Naive B cell (primary cell): ENCODE measurements around the gene NFE2L1. TPM values are rescaled to one million over a fixed set of nuclear protein-coding genes. Genes with fewer than 3 reads are reported as not detected.
"Not testable (repeated sequence)": the region's sequence is repeated elsewhere in the genome, so short reads cannot be mapped to it uniquely, and the experiment has no call there.

Experiments used
- ATAC-seq, 2 donors: fragments of 150-1000 bp; cut with Tn5 transposase; 2 replicates each; pipeline ENCODE4 v1.10.0; 2021; ENCODE audit warnings: low read depth in 2 of 2, mild to moderate bottlenecking in 2 of 2, moderate library complexity in 2 of 2
- DNase-seq: peaks from one replicate; pipeline ENCODE4 v3.0.0; 2022
- H3K27ac Mint-ChIP-seq, 6 donors: one replicate each; pipeline ENCODE4 v1.8.0; 2020 to 2022; ENCODE audit warnings: mild to moderate bottlenecking in 6 of 6, mixed read lengths in 6 of 6, moderate library complexity in 5 of 6, inconsistent platforms in 2 of 6
- H3K27me3 Mint-ChIP-seq, 3 donors: one replicate each; pipeline ENCODE4 v1.8.0; 2021 to 2022; ENCODE audit warnings: mixed read lengths in 3 of 3, mild to moderate bottlenecking in 1 of 3
- H3K36me3 Mint-ChIP-seq, 2 donors: one replicate each; pipeline ENCODE4 v1.8.0; 2020 to 2022; ENCODE audit warnings: mixed read lengths in 2 of 2, inconsistent platforms in 1 of 2, mild to moderate bottlenecking in 1 of 2
- H3K4me1 Mint-ChIP-seq, 3 donors: one replicate each; pipeline ENCODE4 v1.8.0; 2020 to 2022; ENCODE audit warnings: mixed read lengths in 3 of 3, inconsistent platforms in 1 of 3, mild to moderate bottlenecking in 1 of 3, moderate library complexity in 1 of 3
- H3K4me3 Mint-ChIP-seq, 8 donors: one replicate each; pipeline ENCODE4 v1.8.0; 2020 to 2022; ENCODE audit warnings: mild to moderate bottlenecking in 8 of 8, mixed read lengths in 8 of 8, moderate library complexity in 8 of 8, inconsistent platforms in 2 of 8
- H3K9me3 Mint-ChIP-seq, 7 donors: one replicate each; pipeline ENCODE4 v1.8.0; 2020 to 2022; ENCODE audit warnings: mixed read lengths in 7 of 7, mild to moderate bottlenecking in 5 of 7, inconsistent platforms in 2 of 7, moderate library complexity in 1 of 7
- polyA plus RNA-seq, 6 donors: library from polyadenylated mRNA; unstranded; fragments of 300-500 nt; fragmentation: Illumina TruSeq; gene quantifications; one replicate each; pipeline ENCODE4 v1.2.3, GENCODE V29; 2021; ENCODE audit warnings: low read depth in 6 of 6

The NFE2L1 gene
- polyA plus RNA-seq, 6 donors from 2014 or later: 1.3 to 10.5 (median 6.7) TPM

DNA sequence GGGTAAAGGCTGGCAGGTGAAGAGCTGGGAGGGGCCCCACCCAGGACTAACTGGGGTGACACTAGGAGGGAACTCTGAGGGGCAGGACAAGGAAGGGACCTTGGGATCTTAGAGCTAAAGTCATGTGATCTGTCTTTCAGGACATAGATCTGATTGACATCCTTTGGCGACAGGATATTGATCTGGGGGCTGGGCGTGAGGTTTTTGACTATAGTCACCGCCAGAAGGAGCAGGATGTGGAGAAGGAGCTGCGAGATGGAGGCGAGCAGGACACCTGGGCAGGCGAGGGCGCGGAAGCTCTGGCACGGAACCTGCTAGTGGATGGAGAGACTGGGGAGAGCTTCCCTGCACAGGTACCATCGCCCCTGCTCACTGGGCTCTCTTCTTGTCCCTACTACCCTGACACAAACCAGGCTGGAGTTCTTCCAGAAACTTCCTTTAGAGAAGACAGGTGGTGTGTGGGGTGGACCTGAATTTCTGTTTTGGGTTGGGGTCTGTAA is 8.1 kb downstream of the NFE2L1 start:
- Mint-ChIP-seq H3K27me3 (no peaks in the 10 kb centered on the region), H3K36me3 (peaks cover 10 to 30% of the 10 kb centered on the region in 2 donors), H3K9me3 (no peaks in the 10 kb centered on the region), H3K4me1 (peaks cover 40 to 53% (median 53%) of the 10 kb centered on the region in 3 donors), H3K27ac (peak overlapping the region; percentile 0 to 91 (median 51)), H3K4me3 (peak overlapping the region in 4 of 8 donors; percentile 16 to 66 (median 52))
- DNase-seq: no peak
- no peak for ATAC-seq

DNA sequence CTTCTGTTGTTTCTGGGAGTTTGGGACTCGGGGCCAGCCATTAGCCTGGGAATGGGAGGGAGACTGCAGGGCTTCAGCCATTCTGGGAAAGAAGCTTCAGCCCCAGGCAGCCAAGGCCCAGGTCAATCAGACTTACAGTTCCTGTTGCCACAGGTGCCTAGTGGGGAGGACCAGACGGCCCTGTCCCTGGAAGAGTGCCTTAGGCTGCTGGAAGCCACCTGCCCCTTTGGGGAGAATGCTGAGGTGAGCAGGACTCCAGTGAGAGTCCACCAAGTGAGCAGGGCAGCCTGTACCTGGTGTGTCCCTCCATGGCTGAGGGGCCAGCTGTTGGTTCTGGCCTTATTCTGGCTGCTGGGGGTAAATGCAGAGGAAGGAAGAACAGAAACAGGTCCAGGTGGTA is 8.7 kb downstream of the NFE2L1 start:
- DNase-seq (no peak), ATAC-seq (no peak)
- peak overlapping the region in 4 of 6 donors; percentile 10 to 86 (median 58) for H3K27ac Mint-ChIP-seq
- no peaks in the 10 kb centered on the region for H3K27me3 Mint-ChIP-seq
- peaks cover 38 to 48% (median 48%) of the 10 kb centered on the region in 3 donors for H3K4me1 Mint-ChIP-seq
- peaks cover 14 to 30% of the 10 kb centered on the region in 2 donors for H3K36me3 Mint-ChIP-seq
- no peaks in the 10 kb centered on the region for H3K9me3 Mint-ChIP-seq
- no peak overlapping the region for H3K4me3 Mint-ChIP-seq

DNA sequence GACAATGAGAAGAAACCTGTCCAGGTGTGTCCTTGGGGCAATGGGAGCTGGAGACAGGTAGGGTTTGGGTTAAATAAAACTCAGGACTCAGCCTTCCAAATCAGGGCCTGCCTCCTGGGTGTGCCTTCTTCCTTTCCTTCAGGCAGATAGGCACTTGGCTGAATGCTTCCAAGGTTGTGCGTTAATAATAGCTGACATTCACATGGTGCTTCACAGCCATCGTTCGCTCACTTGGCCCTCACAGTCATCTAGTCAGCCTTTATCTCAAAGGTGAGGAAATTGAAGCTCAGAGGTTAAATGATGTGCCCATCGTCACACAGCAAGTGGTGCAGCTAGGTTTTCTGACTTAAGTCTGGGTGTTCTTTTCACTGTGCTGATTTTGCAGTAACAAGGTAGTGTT is 9.5 kb downstream of the NFE2L1 start:
- peaks cover 32 to 41% (median 40%) of the 10 kb centered on the region in 3 donors for H3K4me1 Mint-ChIP-seq
- peak overlapping the region in 1 of 6 donors; percentile 14 for H3K27ac Mint-ChIP-seq
- peaks cover 14 to 30% of the 10 kb centered on the region in 2 donors for H3K36me3 Mint-ChIP-seq
- ATAC-seq (no peak), DNase-seq (no peak)
- H3K4me3 Mint-ChIP-seq: no peak overlapping the region
- no peaks in the 10 kb centered on the region for H3K27me3 Mint-ChIP-seq
- H3K9me3 Mint-ChIP-seq: no peaks in the 10 kb centered on the region

DNA sequence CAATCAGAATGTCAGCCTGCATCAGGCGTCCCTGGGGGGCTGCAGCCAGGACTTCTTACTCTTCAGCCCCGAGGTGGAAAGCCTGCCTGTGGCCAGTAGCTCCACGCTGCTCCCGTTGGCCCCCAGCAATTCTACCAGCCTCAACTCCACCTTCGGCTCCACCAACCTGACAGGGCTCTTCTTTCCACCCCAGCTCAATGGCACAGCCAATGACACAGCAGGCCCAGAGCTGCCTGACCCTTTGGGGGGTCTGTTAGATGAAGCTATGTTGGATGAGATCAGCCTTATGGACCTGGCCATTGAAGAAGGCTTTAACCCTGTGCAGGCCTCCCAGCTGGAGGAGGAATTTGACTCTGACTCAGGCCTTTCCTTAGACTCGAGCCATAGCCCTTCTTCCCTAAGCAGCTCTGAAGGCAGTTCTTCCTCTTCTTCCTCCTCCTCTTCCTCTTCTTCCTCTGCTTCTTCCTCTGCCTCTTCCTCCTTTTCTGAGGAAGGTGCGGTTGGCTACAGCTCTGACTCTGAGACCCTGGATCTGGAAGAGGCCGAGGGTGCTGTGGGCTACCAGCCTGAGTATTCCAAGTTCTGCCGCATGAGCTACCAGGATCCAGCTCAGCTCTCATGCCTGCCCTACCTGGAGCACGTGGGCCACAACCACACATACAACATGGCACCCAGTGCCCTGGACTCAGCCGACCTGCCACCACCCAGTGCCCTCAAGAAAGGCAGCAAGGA is 10.4 kb downstream of the NFE2L1 start:
- Mint-ChIP-seq H3K36me3 (peaks cover 14 to 30% of the 10 kb centered on the region in 2 donors), H3K9me3 (no peaks in the 10 kb centered on the region), H3K27ac (peak overlapping the region in 1 of 6 donors; percentile 72), H3K4me1 (peaks cover 26 to 31% (median 31%) of the 10 kb centered on the region in 3 donors), H3K27me3 (no peaks in the 10 kb centered on the region), H3K4me3 (peak overlapping the region in 1 of 8 donors; percentile 35)
- ATAC-seq (no peak), DNase-seq (no peak)

DNA sequence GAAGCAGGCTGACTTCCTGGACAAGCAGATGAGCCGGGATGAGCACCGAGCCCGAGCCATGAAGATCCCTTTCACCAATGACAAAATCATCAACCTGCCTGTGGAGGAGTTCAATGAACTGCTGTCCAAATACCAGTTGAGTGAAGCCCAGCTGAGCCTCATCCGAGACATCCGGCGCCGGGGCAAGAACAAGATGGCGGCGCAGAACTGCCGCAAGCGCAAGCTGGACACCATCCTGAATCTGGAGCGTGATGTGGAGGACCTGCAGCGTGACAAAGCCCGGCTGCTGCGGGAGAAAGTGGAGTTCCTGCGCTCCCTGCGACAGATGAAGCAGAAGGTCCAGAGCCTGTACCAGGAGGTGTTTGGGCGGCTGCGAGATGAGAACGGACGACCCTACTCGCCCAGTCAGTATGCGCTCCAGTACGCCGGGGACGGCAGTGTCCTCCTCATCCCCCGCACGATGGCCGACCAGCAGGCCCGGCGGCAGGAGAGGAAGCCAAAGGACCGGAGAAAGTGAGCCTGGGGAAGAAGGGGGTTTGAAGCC is 11.0 kb downstream of the NFE2L1 start:
- Mint-ChIP-seq H3K9me3 (no peaks in the 10 kb centered on the region), H3K4me1 (peaks cover 25 to 28% (median 27%) of the 10 kb centered on the region in 3 donors), H3K4me3 (peak overlapping the region in 1 of 8 donors; percentile 35), H3K36me3 (peaks cover 14 to 30% of the 10 kb centered on the region in 2 donors), H3K27ac (peak overlapping the region in 2 of 6 donors; percentile 61 to 72), H3K27me3 (no peaks in the 10 kb centered on the region)
- no peak for ATAC-seq
- no peak for DNase-seq

DNA sequence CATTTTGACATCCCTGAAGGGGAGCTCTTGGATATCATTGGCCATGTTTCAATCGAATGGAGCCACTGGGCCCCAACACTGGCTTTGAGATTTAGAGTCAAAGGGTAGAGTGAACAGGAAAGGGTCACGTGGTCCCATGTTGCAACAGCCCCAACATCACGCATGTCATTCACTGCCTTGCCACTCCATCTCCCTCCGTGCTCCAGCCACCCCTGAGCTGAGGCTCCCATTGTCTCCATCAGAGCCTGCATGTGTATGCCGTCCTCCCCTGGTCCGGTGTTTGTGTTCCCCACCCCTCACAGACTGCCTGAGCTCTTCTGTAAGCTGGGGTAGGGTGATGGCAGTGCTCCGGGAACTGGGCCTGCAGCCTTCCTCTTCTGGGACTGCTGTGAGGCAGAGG is 12.1 kb downstream of the NFE2L1 start:
- peaks cover 14 to 30% of the 10 kb centered on the region in 2 donors for H3K36me3 Mint-ChIP-seq
- ATAC-seq (no peak), DNase-seq (no peak)
- no peaks in the 10 kb centered on the region for H3K9me3 Mint-ChIP-seq
- no peak overlapping the region for H3K27ac Mint-ChIP-seq
- no peak overlapping the region for H3K4me3 Mint-ChIP-seq
- H3K27me3 Mint-ChIP-seq: no peaks in the 10 kb centered on the region
- peaks cover 20 to 23% (median 22%) of the 10 kb centered on the region in 3 donors for H3K4me1 Mint-ChIP-seq

DNA sequence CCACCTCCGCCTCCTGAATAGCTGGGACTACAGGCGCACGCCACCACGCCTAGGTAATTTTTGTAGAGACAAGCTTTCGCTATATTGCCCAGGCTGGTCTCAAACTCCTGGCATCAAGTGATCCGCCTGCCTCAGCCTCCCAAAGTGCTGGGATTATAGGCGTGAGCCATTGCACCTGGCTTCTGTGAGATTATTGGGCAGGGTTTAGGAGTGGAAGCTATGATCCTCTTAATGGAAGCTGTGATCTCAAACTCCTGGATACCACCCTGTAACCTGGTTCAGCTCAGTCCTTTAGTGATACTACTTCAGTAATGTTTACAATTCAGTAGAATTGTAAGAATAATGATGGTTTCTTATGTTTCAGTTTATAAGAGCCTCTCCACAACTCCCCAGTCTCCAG is 14.1 kb downstream of the NFE2L1 start:
- peaks cover 4 to 6% (median 5%) of the 10 kb centered on the region in 3 donors for H3K4me1 Mint-ChIP-seq
- ATAC-seq (no peak), DNase-seq (no peak)
- H3K36me3 Mint-ChIP-seq: peaks cover 18 to 19% of the 10 kb centered on the region in 2 donors
- peak overlapping the region in 1 of 6 donors; percentile 66 for H3K27ac Mint-ChIP-seq
- H3K27me3 Mint-ChIP-seq: no peaks in the 10 kb centered on the region
- H3K9me3 Mint-ChIP-seq: no peaks in the 10 kb centered on the region
- H3K4me3 Mint-ChIP-seq: no peak overlapping the region

DNA sequence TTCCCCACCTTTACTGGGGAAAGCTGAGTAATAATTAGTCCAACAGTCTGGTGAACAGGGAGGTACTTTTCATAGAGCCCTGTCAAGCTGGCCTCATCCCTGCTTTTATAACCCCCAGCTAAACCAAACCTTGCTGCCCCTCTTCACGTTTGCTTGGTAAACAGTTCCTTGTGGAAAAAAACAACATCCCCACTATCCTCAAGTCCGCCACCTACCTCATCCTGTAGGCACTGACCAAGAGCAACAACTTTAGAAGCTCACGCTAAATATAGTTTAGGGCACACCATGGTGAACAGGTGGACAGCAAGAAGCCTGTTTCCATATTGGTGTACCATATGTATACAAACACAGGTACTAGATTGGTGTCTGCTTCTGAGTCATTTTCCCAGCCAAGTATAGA is 16.5 kb downstream of the NFE2L1 start:
- H3K4me1 Mint-ChIP-seq: peaks cover 2 to 4% (median 3%) of the 10 kb centered on the region in 3 donors
- H3K27me3 Mint-ChIP-seq: no peaks in the 10 kb centered on the region
- ATAC-seq (no peak), DNase-seq (no peak)
- H3K27ac Mint-ChIP-seq: peak overlapping the region in 1 of 6 donors; percentile 26
- no peak overlapping the region for H3K4me3 Mint-ChIP-seq
- no peaks in the 10 kb centered on the region for H3K9me3 Mint-ChIP-seq
- peaks cover 5 to 18% of the 10 kb centered on the region in 2 donors for H3K36me3 Mint-ChIP-seq

DNA sequence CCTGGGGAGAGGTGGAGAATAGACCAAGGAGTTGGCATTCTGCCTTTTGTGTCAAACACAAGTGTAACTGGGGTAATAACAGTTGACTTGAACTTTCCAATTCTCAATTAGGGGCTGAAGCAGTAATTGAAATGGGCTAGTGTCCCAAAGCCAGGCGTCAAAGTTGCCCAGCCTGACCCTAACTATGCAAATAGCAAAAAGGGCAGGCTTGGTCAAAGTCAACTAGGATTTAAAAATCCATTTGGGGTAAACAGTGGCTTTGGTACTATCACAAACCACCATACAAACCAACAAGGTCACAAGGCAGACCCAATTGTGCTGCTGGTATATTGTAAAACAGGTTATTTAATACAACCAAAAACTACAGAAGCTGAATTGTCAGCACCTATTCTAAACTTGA is 18.0 kb downstream of the NFE2L1 start:
- ATAC-seq (no peak), DNase-seq (no peak)
- H3K27ac Mint-ChIP-seq: no peak overlapping the region
- H3K9me3 Mint-ChIP-seq: no peaks in the 10 kb centered on the region
- H3K27me3 Mint-ChIP-seq: no peaks in the 10 kb centered on the region
- H3K4me3 Mint-ChIP-seq: no peak overlapping the region
- no peaks in the 10 kb centered on the region for H3K4me1 Mint-ChIP-seq
- peaks cover 0 to 8% of the 10 kb centered on the region in 2 donors for H3K36me3 Mint-ChIP-seq

DNA sequence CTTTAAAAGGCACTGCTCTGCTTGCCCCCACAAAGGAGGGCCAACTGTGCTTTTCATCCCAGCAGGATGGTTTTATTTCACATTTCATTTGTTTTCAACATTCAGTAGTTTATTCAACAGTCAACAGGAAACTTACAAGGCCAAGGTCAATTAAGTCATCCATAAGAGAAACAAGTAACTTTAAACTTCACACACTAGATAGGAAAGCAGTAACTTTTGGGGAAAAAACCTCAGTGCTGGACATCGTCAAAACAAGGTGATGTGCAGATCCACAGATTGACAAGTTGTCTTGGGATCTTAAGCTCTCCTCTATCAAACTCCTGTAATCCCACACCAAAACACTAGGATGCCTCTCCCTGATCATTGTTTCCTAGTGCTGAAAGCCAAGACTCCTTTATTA is 18.5 kb downstream of the NFE2L1 start:
- peaks cover 0 to 4% of the 10 kb centered on the region in 2 donors for H3K36me3 Mint-ChIP-seq
- ATAC-seq (no peak), DNase-seq (no peak)
- H3K27ac Mint-ChIP-seq: peak overlapping the region in 1 of 6 donors; percentile 45
- no peaks in the 10 kb centered on the region for H3K9me3 Mint-ChIP-seq
- H3K4me1 Mint-ChIP-seq: no peaks in the 10 kb centered on the region
- H3K27me3 Mint-ChIP-seq: no peaks in the 10 kb centered on the region
- no peak overlapping the region for H3K4me3 Mint-ChIP-seq

DNA sequence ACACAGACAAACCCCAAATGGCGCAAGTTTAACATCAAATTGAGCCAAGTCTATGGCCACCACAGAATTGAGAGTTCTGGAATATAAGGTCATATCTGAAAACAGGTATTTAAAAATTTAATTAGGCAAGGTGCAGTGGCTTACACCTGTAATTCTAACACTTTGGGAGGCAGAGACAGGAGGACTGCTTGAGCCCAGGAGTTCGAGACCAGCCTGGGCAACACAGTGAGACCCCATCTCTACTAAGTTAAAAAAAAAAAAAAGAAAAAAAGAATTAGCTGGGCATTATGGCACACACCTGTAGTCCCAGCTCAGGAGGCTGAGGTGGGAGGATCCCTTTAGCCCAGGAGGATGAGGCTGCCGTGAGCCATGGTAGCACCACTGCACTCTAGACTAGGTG is 19.1 kb downstream of the NFE2L1 start:
- H3K4me1 Mint-ChIP-seq: no peaks in the 10 kb centered on the region
- no peaks in the 10 kb centered on the region for H3K27me3 Mint-ChIP-seq
- no peak overlapping the region for H3K4me3 Mint-ChIP-seq

DNA sequence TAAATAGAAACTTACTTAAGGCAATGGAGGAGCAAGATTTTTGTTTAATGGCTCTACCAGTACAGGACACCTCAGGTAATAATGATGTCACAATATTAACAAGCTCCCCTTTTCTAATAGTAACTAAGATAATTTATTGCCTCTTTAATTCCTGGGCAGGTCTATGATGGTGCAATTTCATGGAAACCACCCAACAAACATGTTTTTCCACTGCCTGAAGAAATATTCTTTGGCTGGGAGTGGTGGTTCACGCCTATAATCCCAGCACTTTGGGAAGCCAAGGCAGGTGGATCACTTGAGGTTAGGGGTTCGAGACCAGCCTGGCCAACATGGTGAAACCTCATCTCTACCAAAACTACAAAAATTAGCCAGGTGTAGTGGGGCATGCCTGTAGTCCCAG is 19.6 kb downstream of the NFE2L1 start:
- H3K9me3 Mint-ChIP-seq, H3K4me3 Mint-ChIP-seq, H3K4me1 Mint-ChIP-seq, H3K36me3 Mint-ChIP-seq, DNase-seq, H3K27me3 Mint-ChIP-seq, ATAC-seq, H3K27ac Mint-ChIP-seq: not testable (repeated sequence)

More for the DNA sequence above, 19.1 kb downstream of the NFE2L1 start:
- no peak overlapping the region for H3K27ac Mint-ChIP-seq
- no peak for ATAC-seq
- peaks cover 0 to 4% of the 10 kb centered on the region in 2 donors for H3K36me3 Mint-ChIP-seq
- no peak for DNase-seq
- no peaks in the 10 kb centered on the region for H3K9me3 Mint-ChIP-seq

DNA sequence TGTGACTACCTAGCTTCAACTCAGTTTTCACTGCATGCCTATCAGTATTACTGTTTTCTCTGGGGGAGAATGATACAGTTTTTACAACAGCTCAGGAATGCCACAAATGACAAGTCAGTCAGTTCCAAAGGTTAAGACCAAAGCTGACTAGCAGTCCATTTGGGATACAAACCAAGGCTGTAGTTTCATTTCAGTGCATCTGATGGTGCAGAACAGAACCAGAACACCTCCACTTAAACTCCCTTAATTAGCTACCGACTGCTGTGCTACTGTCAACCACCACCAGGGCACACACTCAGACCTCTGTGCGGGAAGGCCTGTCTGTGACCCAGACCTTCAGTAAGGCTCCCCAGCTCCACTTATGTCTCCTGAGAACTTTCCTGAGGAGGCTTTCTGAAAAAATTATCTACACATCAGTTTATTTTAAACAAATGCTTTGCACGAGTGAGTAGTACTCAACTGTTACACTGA is 20.4 kb downstream of the NFE2L1 start:
- peak; percentile 40 to 58 for ATAC-seq
- no peak for DNase-seq
- Mint-ChIP-seq H3K27ac (peak overlapping the region in 1 of 6 donors; percentile 67), H3K36me3 (peaks cover 0 to 4% of the 10 kb centered on the region in 2 donors), H3K4me3 (no peak overlapping the region), H3K27me3 (no peaks in the 10 kb centered on the region), H3K9me3 (no peaks in the 10 kb centered on the region), H3K4me1 (no peaks in the 10 kb centered on the region)

DNA sequence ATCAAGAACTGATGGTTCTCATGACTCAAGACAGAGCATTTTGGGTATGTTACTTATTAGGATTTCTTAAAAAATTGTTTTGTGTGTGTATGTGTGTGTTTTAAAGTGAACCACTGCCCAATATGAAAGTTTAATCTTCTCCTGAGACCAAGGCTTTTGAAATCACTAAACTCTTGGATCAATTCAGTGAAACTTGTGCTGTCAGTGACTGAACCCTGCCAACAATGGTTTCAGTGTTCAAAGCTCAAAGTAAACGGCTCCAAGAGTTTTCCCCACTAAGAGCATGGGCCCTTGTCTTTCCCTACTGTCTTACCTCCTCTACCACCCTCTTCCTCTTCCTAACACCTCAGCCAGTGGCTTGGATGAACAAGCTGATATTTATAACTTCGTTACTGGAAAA is 22.0 kb downstream of the NFE2L1 start:
- no peaks in the 10 kb centered on the region for H3K9me3 Mint-ChIP-seq
- peak overlapping the region in 2 of 6 donors; percentile 8 to 73 for H3K27ac Mint-ChIP-seq
- no peaks in the 10 kb centered on the region for H3K27me3 Mint-ChIP-seq
- DNase-seq (no peak), ATAC-seq (no peak)
- no peak overlapping the region for H3K4me3 Mint-ChIP-seq
- no peaks in the 10 kb centered on the region for H3K4me1 Mint-ChIP-seq
- H3K36me3 Mint-ChIP-seq: peaks cover 0 to 4% of the 10 kb centered on the region in 2 donors
